Body of pancreas (tissue), 4 donors: ENCODE measurements around the gene ZDHHC3. TPM values are rescaled to one million over a fixed set of nuclear protein-coding genes. Genes with fewer than 3 reads are reported as not detected.
A peak's percentile ranks its signal among the peaks of the same experiment; 100 is the strongest.

Experiments used
- ATAC-seq: fragments of 150-250 bp; one replicate; pipeline ENCODE4 v1.9.1; 2016
- DNase-seq, 4 donors: peaks; one replicate each; pipeline ENCODE4 v3.0.0-alpha.2; 2019
- H3K27ac ChIP-seq, 4 donors: fragments of 200-600 bp; sonication (generic); 1 replicate in 3 of 4; 2 replicates in 1 of 4; pipeline versions ENCODE4 v1.5.1 to v1.6.1; 2016 to 2019; ENCODE audit warnings: mild to moderate bottlenecking in 1 of 4, mixed read lengths in 1 of 4, moderate library complexity in 1 of 4
- H3K27me3 ChIP-seq, 2 donors: fragments of 200-600 bp; sonication (generic); one replicate each; pipeline ENCODE4 v1.6.0; 2016; ENCODE audit warnings: mild to moderate bottlenecking in 1 of 2
- H3K36me3 ChIP-seq, 2 donors: fragments of 200-600 bp; sonication (generic); replicated peaks in 1 of 2; 2 replicates each; pipeline ENCODE4 v1.5.1; 2016; ENCODE audit warnings: low read depth in 2 of 2; ENCODE audit not compliant: insufficient read depth in 1 of 2
- H3K4me1 ChIP-seq: fragments of 200-600 bp; sonication (generic); one replicate; pipeline ENCODE4 v1.6.0; 2016
- H3K4me3 ChIP-seq, 2 donors: fragments of 200-600 bp; sonication (generic); 1 replicate in 1 of 2; 2 replicates in 1 of 2; pipeline ENCODE4 v1.5.1; 2016 to 2019
- H3K9me3 ChIP-seq, 3 donors: fragments of 200-600 bp; sonication (generic); 1 replicate in 2 of 3; 2 replicates in 1 of 3; pipeline ENCODE4 v1.5.1; 2016
- POLR2A ChIP-seq, 3 donors: fragments of 450-650 bp; IDR thresholded peaks; one replicate each; pipeline ENCODE4 v1.6.1; 2016; ENCODE audit warnings: antibody characterized with exemption in 3 of 3, mild to moderate bottlenecking in 2 of 3
- WGBS, 2 donors: methylation state at CpG; one replicate each; pipeline ENCODE4 v1.1.5; 2017; 5-methylcytosine and 5-hydroxymethylcytosine counted together
- intact Hi-C: fragments of 100-400 bp; cut with DNase I; formaldehyde crosslinking; loops from one replicate; pipeline ENCODE4 v1.15.1; 2023
- total RNA-seq, 2 donors: library from RNA; depleted of rRNA; stranded (reverse); fragments of >200 nt; gene quantifications; one replicate each; pipeline ENCODE4 v1.1.0, GENCODE V29; 2016
- TF ChIP-seq, protein P1 (sequence below), 7 experiments: fragments of 450-650 bp in 4 of 7; fragments of 200-600 bp in 3 of 7; sonication (generic) in 3 of 7; IDR thresholded peaks; one replicate each; pipeline ENCODE4 v1.5.1; 2016 to 2019; ENCODE audit warnings: antibody characterized with exemption in 7 of 7

Gene ZDHHC3
- total RNA-seq, 2 donors from 2014 or later = 32.2 to 32.3 TPM

GRCh38 chr3:44958386-44958785 is 17.6 kb downstream of the ZDHHC3 start:
- 84 to 89% methylated on average over 7 of the region's 7 CpGs for WGBS, 2 donors
- no peaks in the 10 kb centered on the region for H3K9me3 ChIP-seq
- no peak overlapping the region for H3K27ac ChIP-seq
- H3K4me1 ChIP-seq = no peaks in the 10 kb centered on the region
- no peaks in the 10 kb centered on the region for H3K27me3 ChIP-seq
- no peak for ATAC-seq
- no peak overlapping the region for H3K4me3 ChIP-seq
- TF ChIP-seq, protein P1, sequence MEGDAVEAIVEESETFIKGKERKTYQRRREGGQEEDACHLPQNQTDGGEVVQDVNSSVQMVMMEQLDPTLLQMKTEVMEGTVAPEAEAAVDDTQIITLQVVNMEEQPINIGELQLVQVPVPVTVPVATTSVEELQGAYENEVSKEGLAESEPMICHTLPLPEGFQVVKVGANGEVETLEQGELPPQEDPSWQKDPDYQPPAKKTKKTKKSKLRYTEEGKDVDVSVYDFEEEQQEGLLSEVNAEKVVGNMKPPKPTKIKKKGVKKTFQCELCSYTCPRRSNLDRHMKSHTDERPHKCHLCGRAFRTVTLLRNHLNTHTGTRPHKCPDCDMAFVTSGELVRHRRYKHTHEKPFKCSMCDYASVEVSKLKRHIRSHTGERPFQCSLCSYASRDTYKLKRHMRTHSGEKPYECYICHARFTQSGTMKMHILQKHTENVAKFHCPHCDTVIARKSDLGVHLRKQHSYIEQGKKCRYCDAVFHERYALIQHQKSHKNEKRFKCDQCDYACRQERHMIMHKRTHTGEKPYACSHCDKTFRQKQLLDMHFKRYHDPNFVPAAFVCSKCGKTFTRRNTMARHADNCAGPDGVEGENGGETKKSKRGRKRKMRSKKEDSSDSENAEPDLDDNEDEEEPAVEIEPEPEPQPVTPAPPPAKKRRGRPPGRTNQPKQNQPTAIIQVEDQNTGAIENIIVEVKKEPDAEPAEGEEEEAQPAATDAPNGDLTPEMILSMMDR (IDR thresholded peaks at IDR 0.05) = no peak
- no peak for TF ChIP-seq POLR2A (IDR thresholded peaks at IDR 0.05)
- intact Hi-C loops = no loop called here
- no peak for DNase-seq
- no peaks in the 10 kb centered on the region for H3K36me3 ChIP-seq

DNA sequence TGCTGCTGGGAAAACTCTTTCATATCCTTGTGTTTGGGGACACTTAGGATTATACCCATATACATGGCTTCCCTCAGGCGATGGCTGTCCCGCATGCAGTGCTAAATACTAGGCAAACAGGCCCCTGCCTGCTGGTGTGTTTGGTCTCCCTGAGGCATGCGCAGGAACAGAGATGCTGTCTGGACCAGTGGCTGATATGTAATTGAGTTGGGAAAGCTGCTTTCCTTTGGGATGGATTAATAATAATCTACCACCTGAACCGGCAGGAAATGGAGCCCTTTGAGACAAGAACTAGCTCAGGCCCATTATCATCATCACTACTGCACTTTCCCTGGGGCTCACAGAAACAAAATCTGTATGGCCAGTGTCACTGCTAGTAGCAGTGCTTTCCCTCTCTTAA is 18.0 kb downstream of the ZDHHC3 start:
- TF ChIP-seq, protein P1 (IDR thresholded peaks at IDR 0.05) = no peak
- TF ChIP-seq POLR2A (IDR thresholded peaks at IDR 0.05) = no peak
- Histone ChIP-seq H3K27ac (no peak overlapping the region), H3K4me3 (no peak overlapping the region), H3K36me3 (no peaks in the 10 kb centered on the region), H3K4me1 (no peaks in the 10 kb centered on the region), H3K9me3 (no peaks in the 10 kb centered on the region), H3K27me3 (no peaks in the 10 kb centered on the region)
- ATAC-seq (no peak), DNase-seq (no peak)
- intact Hi-C loops = no loop called here
- WGBS, 2 donors = 93% methylated on average over 4 of the region's 4 CpGs

DNA sequence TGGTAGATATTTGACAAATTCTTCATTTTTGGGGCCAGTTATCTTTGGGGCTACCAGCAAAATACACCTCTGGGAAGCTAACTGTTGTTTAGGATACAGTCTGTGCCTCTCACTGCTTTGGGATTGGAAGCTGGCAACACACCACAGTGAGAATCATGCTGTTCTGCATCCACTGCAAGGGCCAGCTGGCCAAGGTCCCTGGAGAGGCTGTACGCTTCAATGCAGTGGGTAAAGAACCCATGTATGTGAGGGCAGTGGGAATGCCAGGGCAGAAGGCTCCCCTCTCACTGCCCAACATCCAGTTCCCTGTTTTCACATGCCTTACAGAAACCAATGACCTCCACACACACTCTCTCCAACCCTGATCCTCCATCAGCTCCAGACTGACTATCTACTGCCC is 20.1 kb downstream of the ZDHHC3 start:
- no peak for ATAC-seq
- WGBS, 2 donors = 91 to 100% methylated on average over 1 of the region's 1 CpG
- TF ChIP-seq, protein P1 (IDR thresholded peaks at IDR 0.05) = no peak
- TF ChIP-seq POLR2A (IDR thresholded peaks at IDR 0.05) = no peak

GRCh38 chr3:44954962-44955361 is 21.0 kb downstream of the ZDHHC3 start:
- Histone ChIP-seq H3K4me1 (no peaks in the 10 kb centered on the region), H3K27me3 (no peaks in the 10 kb centered on the region), H3K9me3 (no peaks in the 10 kb centered on the region), H3K36me3 (no peaks in the 10 kb centered on the region), H3K4me3 (no peak overlapping the region), H3K27ac (no peak overlapping the region)
- DNase-seq (peak in 1 of 4 donors; percentile 7), ATAC-seq (no peak)
- TF ChIP-seq POLR2A (IDR thresholded peaks at IDR 0.05) = no peak
- TF ChIP-seq, protein P1 (IDR thresholded peaks at IDR 0.05) = no peak
- intact Hi-C loops = no loop called here
- WGBS, 2 donors = 38 to 44% methylated on average over 3 of the region's 3 CpGs

More for the DNA sequence above, 20.1 kb downstream of the ZDHHC3 start:
- H3K27me3 ChIP-seq = no peaks in the 10 kb centered on the region
- intact Hi-C loops = no loop called here
- H3K4me3 ChIP-seq = no peak overlapping the region
- no peak overlapping the region for H3K27ac ChIP-seq
- H3K36me3 ChIP-seq = no peaks in the 10 kb centered on the region
- no peaks in the 10 kb centered on the region for H3K9me3 ChIP-seq
- DNase-seq = no peak
- no peaks in the 10 kb centered on the region for H3K4me1 ChIP-seq

- Histone ChIP-seq H3K36me3 (no peaks in the 10 kb centered on the region), H3K27ac (no peak overlapping the region), H3K27me3 (no peaks in the 10 kb centered on the region), H3K4me1 (no peaks in the 10 kb centered on the region), H3K9me3 (no peaks in the 10 kb centered on the region), H3K4me3 (no peak overlapping the region)
- WGBS, 2 donors = 83 to 87% methylated on average over 5 of the region's 5 CpGs
- TF ChIP-seq, protein P1 (IDR thresholded peaks at IDR 0.05) = no peak
- no peak for TF ChIP-seq POLR2A (IDR thresholded peaks at IDR 0.05)
- DNase-seq = no peak
- ATAC-seq = no peak
- intact Hi-C loops = no loop called here
Measured at GRCh38 chr3:44954304-44954703, 21.7 kb downstream of the ZDHHC3 start.
